ENCODE measurements around the gene IFT57. TPM values are rescaled to one million over a fixed set of nuclear protein-coding genes. Genes with fewer than 3 reads are reported as not detected.

Gene IFT57
- total and polyA plus RNA-seq, 2 donors from 2014 or later: 64.0 to 70.4 TPM

DNA sequence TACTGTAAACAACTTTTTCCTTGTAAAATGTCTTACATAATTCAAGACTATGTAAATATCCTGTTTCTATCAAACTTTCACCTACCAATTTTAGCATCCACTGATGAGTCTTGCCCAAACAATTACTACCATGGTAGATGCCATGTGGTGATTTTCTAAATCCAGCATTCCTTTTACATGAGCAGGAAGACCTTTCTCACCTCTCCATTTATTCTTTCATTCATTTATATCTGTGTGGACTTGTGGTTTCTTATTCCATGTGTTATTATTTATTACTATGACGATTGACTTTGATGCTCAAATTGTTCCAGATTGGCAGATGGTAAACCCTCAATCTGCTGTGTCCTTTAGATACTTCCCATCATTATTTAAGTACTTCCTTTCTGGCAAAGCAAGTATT lies 62.4 kb downstream of the IFT57 start:
- no peaks in the 10 kb centered on the region for H3K4me1 ChIP-seq (ENCODE audit: control insufficient read depth in 2 of 3, insufficient read depth in 2 of 3, low read depth in 1 of 3, low read length in 3 of 3)
- no peak for DNase-seq
- FAIRE-seq: no peak
- no peak overlapping the region for H3K27ac ChIP-seq (ENCODE audit: low read depth in 2 of 2, low read length in 2 of 2)
- no peaks in the 10 kb centered on the region for H3K27me3 ChIP-seq (ENCODE audit: control insufficient read depth, insufficient read depth, low read length)
- intact Hi-C loops (cut with DNase I): no loop called here
- TF ChIP-seq, protein P1, sequence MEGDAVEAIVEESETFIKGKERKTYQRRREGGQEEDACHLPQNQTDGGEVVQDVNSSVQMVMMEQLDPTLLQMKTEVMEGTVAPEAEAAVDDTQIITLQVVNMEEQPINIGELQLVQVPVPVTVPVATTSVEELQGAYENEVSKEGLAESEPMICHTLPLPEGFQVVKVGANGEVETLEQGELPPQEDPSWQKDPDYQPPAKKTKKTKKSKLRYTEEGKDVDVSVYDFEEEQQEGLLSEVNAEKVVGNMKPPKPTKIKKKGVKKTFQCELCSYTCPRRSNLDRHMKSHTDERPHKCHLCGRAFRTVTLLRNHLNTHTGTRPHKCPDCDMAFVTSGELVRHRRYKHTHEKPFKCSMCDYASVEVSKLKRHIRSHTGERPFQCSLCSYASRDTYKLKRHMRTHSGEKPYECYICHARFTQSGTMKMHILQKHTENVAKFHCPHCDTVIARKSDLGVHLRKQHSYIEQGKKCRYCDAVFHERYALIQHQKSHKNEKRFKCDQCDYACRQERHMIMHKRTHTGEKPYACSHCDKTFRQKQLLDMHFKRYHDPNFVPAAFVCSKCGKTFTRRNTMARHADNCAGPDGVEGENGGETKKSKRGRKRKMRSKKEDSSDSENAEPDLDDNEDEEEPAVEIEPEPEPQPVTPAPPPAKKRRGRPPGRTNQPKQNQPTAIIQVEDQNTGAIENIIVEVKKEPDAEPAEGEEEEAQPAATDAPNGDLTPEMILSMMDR (IDR thresholded peaks at IDR 0.05; ENCODE audit: borderline replicate concordance, extremely low read depth, insufficient read depth): no peak
- H3K4me3 ChIP-seq (ENCODE audit: low read length in 3 of 3): no peak overlapping the region
- no peaks in the 10 kb centered on the region for H3K9me3 ChIP-seq (ENCODE audit: control insufficient read depth in 2 of 3, insufficient read depth in 1 of 3, low read length in 3 of 3)
- peaks cover 0 to 13% (median 2%) of the 10 kb centered on the region in 3 donors for H3K36me3 ChIP-seq (ENCODE audit: control insufficient read depth in 2 of 3, insufficient read depth in 3 of 3, low read length in 3 of 3)
- H3K9ac ChIP-seq (ENCODE audit: low read length in 3 of 3): no peak overlapping the region

DNA sequence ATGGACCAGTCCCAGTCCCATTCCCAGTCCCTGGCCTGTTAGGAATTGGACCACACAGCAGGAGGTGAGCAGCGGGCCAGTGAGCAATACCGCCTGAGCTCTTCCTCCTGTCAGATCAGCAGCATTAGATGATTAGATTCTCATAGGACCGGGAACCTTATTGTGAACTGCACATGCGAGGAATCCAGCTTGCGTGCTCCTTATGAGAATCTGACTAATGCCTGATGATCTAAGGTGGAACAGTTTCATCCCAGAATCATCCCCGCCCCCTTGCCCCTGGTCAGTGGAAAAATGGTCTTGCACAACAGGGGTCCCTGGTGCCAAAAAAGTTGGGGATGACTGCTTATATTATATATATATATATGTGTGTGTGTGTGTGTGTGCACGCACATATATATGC lies 63.1 kb downstream of the IFT57 start:
- TF ChIP-seq, protein P1 (IDR thresholded peaks at IDR 0.05; ENCODE audit: borderline replicate concordance, extremely low read depth, insufficient read depth): no peak
- no peak for FAIRE-seq
- H3K9me3 ChIP-seq (ENCODE audit: control insufficient read depth in 2 of 3, insufficient read depth in 1 of 3, low read length in 3 of 3): no peaks in the 10 kb centered on the region
- intact Hi-C loops (cut with DNase I): no loop called here
- no peak overlapping the region for H3K4me3 ChIP-seq (ENCODE audit: low read length in 3 of 3)
- no peak overlapping the region for H3K9ac ChIP-seq (ENCODE audit: low read length in 3 of 3)
- H3K36me3 ChIP-seq (ENCODE audit: control insufficient read depth in 2 of 3, insufficient read depth in 3 of 3, low read length in 3 of 3): peaks cover 0 to 13% (median 2%) of the 10 kb centered on the region in 3 donors
- H3K27me3 ChIP-seq (ENCODE audit: control insufficient read depth, insufficient read depth, low read length): no peaks in the 10 kb centered on the region
- no peak overlapping the region for H3K27ac ChIP-seq (ENCODE audit: low read depth in 2 of 2, low read length in 2 of 2)
- DNase-seq: no peak
- no peaks in the 10 kb centered on the region for H3K4me1 ChIP-seq (ENCODE audit: control insufficient read depth in 2 of 3, insufficient read depth in 2 of 3, low read depth in 1 of 3, low read length in 3 of 3)

DNA sequence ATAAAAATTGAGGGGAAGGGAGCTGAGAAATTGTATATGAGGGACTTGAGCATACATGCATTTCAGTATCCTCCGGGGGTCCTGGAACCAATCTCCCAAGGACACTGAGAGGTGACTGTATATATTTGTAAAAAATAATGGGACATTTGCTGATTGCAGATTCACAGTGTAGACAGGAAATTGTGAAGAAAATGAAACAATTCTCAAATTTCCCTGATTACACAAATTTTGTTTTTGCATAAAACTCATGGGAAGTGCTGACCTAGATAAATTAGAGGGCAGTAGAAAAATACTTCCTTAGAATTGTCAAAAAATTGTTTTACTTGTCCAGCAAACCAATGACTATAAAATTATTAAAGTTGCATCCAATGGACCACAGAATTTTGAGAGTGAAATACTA lies 64.0 kb downstream of the IFT57 start:
- intact Hi-C loops (cut with DNase I): no loop called here
- Histone ChIP-seq H3K27ac (ENCODE audit: low read depth in 2 of 2, low read length in 2 of 2) (no peak overlapping the region), H3K4me1 (ENCODE audit: control insufficient read depth in 2 of 3, insufficient read depth in 2 of 3, low read depth in 1 of 3, low read length in 3 of 3) (no peaks in the 10 kb centered on the region), H3K4me3 (ENCODE audit: low read length in 3 of 3) (no peak overlapping the region), H3K27me3 (ENCODE audit: control insufficient read depth, insufficient read depth, low read length) (no peaks in the 10 kb centered on the region), H3K36me3 (ENCODE audit: control insufficient read depth in 2 of 3, insufficient read depth in 3 of 3, low read length in 3 of 3) (peaks cover 0 to 13% (median 2%) of the 10 kb centered on the region in 3 donors), H3K9me3 (ENCODE audit: control insufficient read depth in 2 of 3, insufficient read depth in 1 of 3, low read length in 3 of 3) (no peaks in the 10 kb centered on the region), H3K9ac (ENCODE audit: low read length in 3 of 3) (no peak overlapping the region)
- TF ChIP-seq, protein P1 (IDR thresholded peaks at IDR 0.05; ENCODE audit: borderline replicate concordance, extremely low read depth, insufficient read depth): no peak
- no peak for DNase-seq
- no peak for FAIRE-seq

DNA sequence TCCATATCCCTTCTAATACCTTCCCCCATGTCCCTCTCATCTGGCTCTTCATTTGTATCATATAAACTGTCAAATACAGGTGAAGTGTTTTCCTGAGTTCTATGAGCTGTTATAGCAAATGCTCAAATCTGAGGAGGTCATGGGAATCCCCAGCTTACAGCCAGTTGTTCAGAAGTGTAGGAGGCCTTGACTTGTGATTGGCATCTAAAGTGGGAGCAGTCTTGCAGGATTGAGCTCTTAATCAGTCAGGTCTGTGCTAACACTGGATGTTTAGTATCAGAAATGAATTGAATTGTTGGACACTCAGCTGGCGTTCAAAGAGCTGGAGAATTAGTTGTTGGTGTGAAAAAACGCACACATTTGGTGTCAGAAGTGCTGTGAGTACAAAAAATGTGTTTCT lies 65.0 kb downstream of the IFT57 start:
- intact Hi-C loops (cut with DNase I): no loop called here
- no peak for FAIRE-seq

More for the DNA sequence above, 65.0 kb downstream of the IFT57 start:
- H3K36me3 ChIP-seq (ENCODE audit: control insufficient read depth in 2 of 3, insufficient read depth in 3 of 3, low read length in 3 of 3): peaks cover 0 to 9% (median 2%) of the 10 kb centered on the region in 3 donors
- no peaks in the 10 kb centered on the region for H3K27me3 ChIP-seq (ENCODE audit: control insufficient read depth, insufficient read depth, low read length)
- no peaks in the 10 kb centered on the region for H3K4me1 ChIP-seq (ENCODE audit: control insufficient read depth in 2 of 3, insufficient read depth in 2 of 3, low read depth in 1 of 3, low read length in 3 of 3)
- H3K4me3 ChIP-seq (ENCODE audit: low read length in 3 of 3): no peak overlapping the region
- TF ChIP-seq, protein P1 (IDR thresholded peaks at IDR 0.05; ENCODE audit: borderline replicate concordance, extremely low read depth, insufficient read depth): no peak
- DNase-seq: no peak
- no peaks in the 10 kb centered on the region for H3K9me3 ChIP-seq (ENCODE audit: control insufficient read depth in 2 of 3, insufficient read depth in 1 of 3, low read length in 3 of 3)
- H3K27ac ChIP-seq (ENCODE audit: low read depth in 2 of 2, low read length in 2 of 2): no peak overlapping the region
- H3K9ac ChIP-seq (ENCODE audit: low read length in 3 of 3): no peak overlapping the region
